Measurements from ENCODE around the gene ZNF148. TPM values are rescaled to one million over a fixed set of nuclear protein-coding genes. Genes with fewer than 3 reads are reported as not detected.

ZNF148 gene
- total RNA-seq, 1 experiment from 2014 or later = 24.8 TPM

GRCh38 chr3:125179884-125180240, 195.3 kb downstream of the ZNF148 start:
- Histone ChIP-seq H3K23ac (ENCODE audit: insufficient read length, low read depth, low read length) (no peak overlapping the region), H3K14ac (ENCODE audit: insufficient read depth, low read length) (no peak overlapping the region), H4K5ac (ENCODE audit: insufficient read length, low read depth, low read length) (no peak overlapping the region), H3K79me2 (ENCODE audit: insufficient read depth, low read length) (no peaks in the 10 kb centered on the region), H2AK5ac (ENCODE audit: insufficient read length, low read length) (no peak overlapping the region), H4K8ac (replicated peaks; ENCODE audit: insufficient read length, low read depth, low read length) (no peak overlapping the region), H2BK15ac (ENCODE audit: low read depth, low read length) (no peak overlapping the region), H4K20me1 (ENCODE audit: control insufficient read depth, insufficient read depth, insufficient read length) (no peaks in the 10 kb centered on the region), H3K9ac (ENCODE audit: extremely low read depth, insufficient read length, low read length) (no peak overlapping the region), H3K56ac (ENCODE audit: insufficient read length, low read depth, low read length) (no peak overlapping the region), H3K4me2 (ENCODE audit: insufficient read depth, insufficient read length, low read length) (no peak overlapping the region), H3K23me2 (ENCODE audit: insufficient read length, low read depth, low read length, poor library complexity, severe bottlenecking) (no peaks in the 10 kb centered on the region), H2BK12ac (ENCODE audit: insufficient read length, low read depth, low read length) (no peak overlapping the region), H3K4me1 (ENCODE audit: insufficient read depth, low read length) (no peaks in the 10 kb centered on the region), H3T11ph (ENCODE audit: low read length) (no peak overlapping the region), H3K27me3 (ENCODE audit: insufficient read depth, low read length) (no peaks in the 10 kb centered on the region), H2AFZ (ENCODE audit: low read length) (no peak overlapping the region), H2BK120ac (ENCODE audit: low read depth, low read length, poor library complexity, severe bottlenecking) (no peak overlapping the region), H2BK5ac (ENCODE audit: insufficient read length, low read length) (no peak overlapping the region), H3K9me3 (ENCODE audit: control insufficient read depth, low read depth, low read length) (no peaks in the 10 kb centered on the region), H3K27ac (ENCODE audit: insufficient read length, low read depth, low read length) (no peak overlapping the region), H2BK20ac (ENCODE audit: low read depth, low read length, poor library complexity, severe bottlenecking) (no peak overlapping the region), H3K4ac (ENCODE audit: low read depth, low read length) (no peak overlapping the region), H3K79me1 (ENCODE audit: insufficient read depth, low read depth, low read length, poor library complexity, severe bottlenecking) (no peaks in the 10 kb centered on the region), H3K18ac (ENCODE audit: insufficient read length, low read depth, low read length) (no peak overlapping the region), H4K91ac (ENCODE audit: insufficient read length, low read depth, low read length) (no peak overlapping the region)
- H3K4me1 Mint-ChIP-seq = peaks cover 17 to 18% of the 10 kb centered on the region in 2 experiments
- H3K4me3 Mint-ChIP-seq = no peak overlapping the region
- no peaks in the 10 kb centered on the region for H3K27me3 Mint-ChIP-seq (ENCODE audit: low read depth)
- no peak overlapping the region; a peak in 1 of 7 replicates for H3K27ac Mint-ChIP-seq
- no peaks in the 10 kb centered on the region for H3K9me3 Mint-ChIP-seq
- no peak for DNase-seq
- TF ChIP-seq CTCF (conservative IDR thresholded peaks at IDR 0.05) = no peak
- H3K36me3 Mint-ChIP-seq (ENCODE audit: insufficient read depth in 1 of 3, low read depth in 3 of 3) = peaks cover 2 to 6% (median 6%) of the 10 kb centered on the region in 3 experiments; a peak in 5 of 7 replicates
- no CpG with 5 or more reads among the region's 1 CpG for WGBS (ENCODE audit: extremely low coverage, insufficient read length, low lambda C conversion rate)

All from H9 (cell line).